Glutamatergic neuron (in vitro differentiated cells): ENCODE data around the gene GPR148. TPM values are rescaled to one million over a fixed set of nuclear protein-coding genes. Genes with fewer than 3 reads are reported as not detected.

Experiments used
- DNase-seq: peaks from one replicate; pipeline ENCODE4 v3.0.0; 2022
- H3K27ac Mint-ChIP-seq: one replicate; pipeline ENCODE4 v1.8.0; 2020; ENCODE audit warnings: mild to moderate bottlenecking, mixed read lengths, inconsistent platforms; ENCODE audit not compliant: unreplicated experiment
- H3K27me3 Mint-ChIP-seq: one replicate; pipeline ENCODE4 v1.8.0; 2020; ENCODE audit warnings: mild to moderate bottlenecking, moderate library complexity, mixed read lengths, inconsistent platforms; ENCODE audit not compliant: unreplicated experiment
- H3K36me3 Mint-ChIP-seq: one replicate; pipeline ENCODE4 v1.8.0; 2020; ENCODE audit warnings: mild to moderate bottlenecking, mixed read lengths, inconsistent platforms; ENCODE audit not compliant: unreplicated experiment
- H3K4me1 Mint-ChIP-seq: one replicate; pipeline ENCODE4 v1.8.0; 2020; ENCODE audit warnings: mild to moderate bottlenecking, low read depth, mixed read lengths, inconsistent platforms; ENCODE audit not compliant: unreplicated experiment
- H3K4me3 Mint-ChIP-seq: one replicate; pipeline ENCODE4 v1.8.0; 2020; ENCODE audit warnings: mild to moderate bottlenecking, mixed read lengths, inconsistent platforms; ENCODE audit not compliant: unreplicated experiment
- H3K9me3 Mint-ChIP-seq: one replicate; pipeline ENCODE4 v1.8.0; 2020; ENCODE audit warnings: mild to moderate bottlenecking, moderate library complexity, mixed read lengths, inconsistent platforms; ENCODE audit not compliant: unreplicated experiment
- CTCF ChIP-seq: fragments of 200-600 bp; sonication (generic); IDR thresholded peaks from one replicate; pipeline ENCODE4 v1.5.0; 2021; ENCODE audit not compliant: partially characterized antibody, unreplicated experiment
- total RNA-seq: library from RNA; stranded (reverse); fragmentation: NEBNext Ultra II Directional; extraction: Animal tissue kit (Norgen Biotek cat#: 25700); gene quantifications from one replicate; pipeline ENCODE4 v1.2.1, GENCODE V29; 2021; ENCODE audit not compliant: unreplicated experiment

Gene GPR148
- total RNA-seq, 1 donor from 2014 or later, result not detected

GRCh38 chr2:130720528-130720927 is 8.3 kb upstream of the GPR148 start:
- no peak for DNase-seq

GRCh38 chr2:130724455-130724854 is 4.4 kb upstream of the GPR148 start:
- Mint-ChIP-seq H3K36me3 (peaks cover 5% of the 10 kb centered on the region), H3K9me3 (peaks cover 8% of the 10 kb centered on the region), H3K4me3 (no peak overlapping the region), H3K27me3 (peaks cover 3% of the 10 kb centered on the region), H3K4me1 (peaks cover 2% of the 10 kb centered on the region), H3K27ac (no peak overlapping the region)
- TF ChIP-seq CTCF, result no peak
- no peak for DNase-seq

More at GRCh38 chr2:130720528-130720927, 8.3 kb upstream of the GPR148 start:
- H3K27me3 Mint-ChIP-seq, result no peaks in the 10 kb centered on the region
- H3K4me1 Mint-ChIP-seq, result no peaks in the 10 kb centered on the region
- H3K27ac Mint-ChIP-seq, result no peak overlapping the region
- TF ChIP-seq CTCF, result no peak
- no peak overlapping the region for H3K4me3 Mint-ChIP-seq
- peaks cover 5% of the 10 kb centered on the region for H3K36me3 Mint-ChIP-seq
- peaks cover 6% of the 10 kb centered on the region for H3K9me3 Mint-ChIP-seq

- no peak for DNase-seq
- peaks cover 2% of the 10 kb centered on the region for H3K4me1 Mint-ChIP-seq
- H3K9me3 Mint-ChIP-seq, result peaks cover 7% of the 10 kb centered on the region
- peak overlapping the region; percentile 88 for H3K4me3 Mint-ChIP-seq
- H3K27me3 Mint-ChIP-seq, result peaks cover 7% of the 10 kb centered on the region
- peaks cover 5% of the 10 kb centered on the region for H3K36me3 Mint-ChIP-seq
- TF ChIP-seq CTCF, result no peak
- peak overlapping the region; percentile 89 for H3K27ac Mint-ChIP-seq
Measured at GRCh38 chr2:130726614-130727180, 2.2 kb upstream of the GPR148 start.

- peaks cover 7% of the 10 kb centered on the region for H3K27me3 Mint-ChIP-seq
- peaks cover 1% of the 10 kb centered on the region for H3K36me3 Mint-ChIP-seq
- peak overlapping the region; percentile 88 for H3K4me3 Mint-ChIP-seq
- no peak for TF ChIP-seq CTCF
- peak overlapping the region; percentile 89 for H3K27ac Mint-ChIP-seq
- peaks cover 5% of the 10 kb centered on the region for H3K9me3 Mint-ChIP-seq
- DNase-seq, result peak; percentile 96
- peaks cover 2% of the 10 kb centered on the region for H3K4me1 Mint-ChIP-seq
Measured at GRCh38 chr2:130727286-130727924, 1.5 kb upstream of the GPR148 start.

- no peak for DNase-seq
- H3K27ac Mint-ChIP-seq, result peak overlapping the region; percentile 89
- H3K4me1 Mint-ChIP-seq, result peaks cover 2% of the 10 kb centered on the region
- peak overlapping the region; percentile 76 for H3K4me3 Mint-ChIP-seq
- H3K9me3 Mint-ChIP-seq, result peaks cover 5% of the 10 kb centered on the region
- no peak for TF ChIP-seq CTCF
- H3K36me3 Mint-ChIP-seq, result no peaks in the 10 kb centered on the region
- peaks cover 7% of the 10 kb centered on the region for H3K27me3 Mint-ChIP-seq
Measured at GRCh38 chr2:130728007-130728454, 839 bp upstream of the GPR148 start.
